Activated naive CD4-positive, alpha-beta T cell treated with Interleukin-2 at 50 U/mL for 16 hours (primary cell): ENCODE measurements around the gene MYO1B.
A peak's percentile ranks its signal among the peaks of the same experiment; 100 is the strongest.

Experiments
- DNase-seq: peaks from one replicate; pipeline ENCODE4 v3.0.0-alpha.2; 2020

The MYO1B gene

DNA sequence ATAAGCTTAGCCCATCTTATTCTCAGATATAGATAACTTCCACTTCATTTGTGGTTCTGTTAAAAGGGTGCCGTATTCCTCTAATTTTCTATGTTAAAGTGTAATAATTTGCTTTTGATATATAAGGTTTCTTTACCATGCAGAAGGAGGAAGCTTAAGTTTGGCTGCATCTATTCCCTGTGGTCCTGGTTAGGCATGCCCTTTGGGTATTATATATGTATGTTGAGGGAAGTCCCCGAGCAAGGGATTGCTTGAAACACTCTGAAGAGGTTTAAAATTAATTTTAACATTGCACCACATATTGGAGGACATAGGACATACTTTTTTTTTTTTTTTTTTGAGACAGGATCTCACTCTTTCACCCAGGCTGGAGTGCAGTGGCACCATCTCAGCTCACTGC, 16.9 kb upstream of the MYO1B start:
- DNase-seq = no peak

DNA sequence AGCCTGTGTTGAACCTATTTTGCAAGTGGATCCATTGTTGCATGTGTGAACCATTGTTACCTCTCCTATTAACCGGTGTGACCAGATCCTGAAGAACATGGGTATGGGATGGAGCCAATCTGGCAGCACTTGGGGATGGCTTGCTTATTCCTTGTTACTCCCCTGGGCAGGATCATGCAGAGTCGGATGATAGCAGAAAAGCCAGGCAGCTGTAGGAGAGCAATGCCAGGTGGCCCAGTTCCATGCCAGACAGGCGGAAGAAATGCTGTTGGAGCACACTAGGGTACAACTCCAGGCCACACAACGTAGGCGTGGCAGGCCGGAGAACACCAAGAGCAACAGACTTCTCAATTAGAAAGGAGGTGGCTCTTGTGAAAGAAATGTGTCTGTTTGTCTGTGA, 16.3 kb upstream of the MYO1B start:
- no peak for DNase-seq

DNA sequence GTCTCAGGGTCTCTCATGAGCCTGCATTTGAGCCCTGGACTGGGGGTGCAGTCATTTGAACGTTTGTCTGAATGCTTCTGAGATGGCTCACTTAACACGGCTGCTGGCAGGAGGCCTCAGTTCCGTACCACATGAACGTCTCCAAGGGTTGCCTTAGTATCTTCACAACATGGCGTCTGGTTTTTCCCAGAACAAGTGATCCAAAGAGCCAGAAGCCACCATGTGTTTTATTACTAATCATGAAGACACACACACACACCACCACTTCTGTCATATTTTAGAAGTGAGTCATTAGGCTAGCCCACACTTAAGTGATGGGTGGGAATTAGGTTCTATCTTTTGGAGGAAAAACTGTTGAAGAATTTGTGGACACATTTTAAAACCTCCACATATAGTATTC, 15.0 kb upstream of the MYO1B start:
- no peak for DNase-seq

DNA sequence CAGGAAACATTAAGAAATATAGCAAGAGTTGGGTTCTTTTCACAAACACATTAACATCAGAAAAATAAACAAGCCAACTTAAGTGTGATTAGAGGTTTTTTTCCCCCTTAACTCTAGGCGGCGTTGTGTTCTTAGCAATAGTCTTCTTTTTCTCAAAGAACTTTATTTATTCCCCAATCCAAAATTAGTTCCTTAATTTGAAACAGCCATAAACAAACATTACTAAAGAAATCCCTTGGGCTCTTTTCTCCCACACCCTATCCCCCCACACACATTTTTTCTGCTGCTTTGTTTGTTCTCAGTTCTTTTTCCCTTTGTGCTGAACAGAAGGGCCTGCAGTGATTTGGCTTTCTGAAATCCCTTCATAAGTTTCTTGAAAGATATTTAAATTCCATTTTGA, 13.2 kb upstream of the MYO1B start:
- no peak for DNase-seq

DNA sequence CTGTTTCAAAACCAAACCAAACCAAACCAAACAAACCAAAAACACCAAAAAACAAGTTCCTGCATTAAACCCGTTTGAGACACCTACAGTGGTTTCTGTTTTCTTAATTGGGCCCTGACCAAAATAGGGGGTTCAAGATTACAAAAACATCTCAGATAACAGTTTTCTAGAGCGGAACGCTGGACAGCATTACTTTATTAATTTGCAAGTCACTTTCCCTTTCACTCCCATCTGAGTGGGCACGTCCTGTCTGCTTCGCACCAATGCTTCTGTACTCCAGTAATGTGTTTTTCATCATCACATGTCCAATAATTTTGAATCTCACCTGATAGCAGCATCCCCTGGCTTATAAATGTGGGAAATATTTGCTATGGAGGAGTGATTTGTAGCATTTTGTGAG, 11.7 kb upstream of the MYO1B start:
- no peak for DNase-seq

DNA sequence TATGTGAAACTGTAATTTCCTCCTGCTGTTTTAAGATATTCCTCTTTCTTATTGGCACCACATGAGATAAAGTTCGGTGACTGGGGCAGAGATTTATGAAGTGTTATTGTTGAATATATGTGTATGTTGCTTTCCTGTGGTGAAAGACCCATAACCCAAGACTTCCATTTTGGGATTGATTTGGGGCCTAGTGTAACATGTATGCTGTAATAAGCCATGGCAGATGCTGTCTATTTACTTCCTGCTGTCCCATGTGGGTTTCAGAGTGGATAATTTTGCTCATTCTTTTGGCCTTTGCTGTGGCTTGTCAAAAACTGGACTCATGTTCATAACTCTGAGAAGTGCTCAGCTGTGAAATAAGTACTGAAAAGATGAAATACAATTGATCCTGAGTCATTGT, 10.8 kb upstream of the MYO1B start:
- no peak for DNase-seq

DNA sequence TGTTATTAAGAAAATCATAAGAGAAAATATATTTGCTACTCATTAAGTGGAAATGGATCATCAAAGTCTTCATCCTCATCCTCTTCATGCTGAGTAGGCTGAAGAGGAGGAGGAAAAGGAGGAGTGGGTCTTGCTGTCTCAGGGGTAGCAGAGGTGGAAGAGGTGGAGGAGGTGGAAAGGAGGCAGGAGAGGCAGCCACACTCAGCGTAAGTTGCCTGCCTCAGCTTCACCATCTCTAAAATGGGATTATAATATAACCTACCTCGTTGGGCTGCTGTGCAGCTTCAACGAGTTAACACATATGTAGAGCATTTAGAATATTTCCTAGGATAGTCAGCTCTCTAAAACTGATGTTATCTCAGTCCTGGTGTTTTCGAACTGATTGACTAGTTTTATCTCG, 4.3 kb upstream of the MYO1B start:
- no peak for DNase-seq

DNA sequence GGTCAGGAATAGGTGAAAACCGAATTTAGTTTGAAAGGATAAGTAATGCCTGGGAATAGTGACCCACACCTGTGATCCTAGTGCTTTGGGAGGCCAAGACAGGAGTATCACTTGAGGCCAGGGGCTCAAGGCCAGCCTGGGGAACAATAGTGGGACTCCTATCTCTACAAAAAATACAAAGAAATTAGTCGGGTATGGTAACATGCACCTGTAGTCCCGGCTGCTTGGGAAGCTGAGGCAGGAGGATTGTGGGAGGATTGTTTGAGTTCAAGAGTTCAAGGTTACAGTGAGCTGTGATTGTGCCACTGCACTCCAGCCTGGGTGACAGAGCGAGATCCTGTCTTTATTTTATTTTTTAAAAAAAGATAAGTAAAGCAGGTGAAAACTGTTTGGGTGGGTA, 3.8 kb upstream of the MYO1B start:
- no peak for DNase-seq

DNA sequence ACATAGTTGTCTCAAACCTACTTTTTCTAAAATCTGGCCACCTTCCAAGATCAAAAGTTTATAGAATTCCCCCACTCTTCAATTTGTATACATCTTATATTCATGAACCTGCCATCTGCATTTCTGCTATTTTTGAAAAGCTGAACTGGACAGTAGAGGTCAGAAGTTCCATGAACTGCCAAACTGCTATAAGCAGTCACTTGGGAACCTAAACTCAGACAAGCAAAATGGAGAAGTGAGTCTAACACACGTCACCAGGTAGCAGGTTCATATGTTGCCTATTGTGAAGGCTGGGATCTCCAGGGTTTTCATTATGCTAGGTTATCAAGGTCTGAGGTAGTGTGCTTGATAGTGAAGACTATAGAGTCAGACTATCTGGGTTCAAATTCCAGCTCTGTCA, 2.0 kb upstream of the MYO1B start:
- DNase-seq = no peak

DNA sequence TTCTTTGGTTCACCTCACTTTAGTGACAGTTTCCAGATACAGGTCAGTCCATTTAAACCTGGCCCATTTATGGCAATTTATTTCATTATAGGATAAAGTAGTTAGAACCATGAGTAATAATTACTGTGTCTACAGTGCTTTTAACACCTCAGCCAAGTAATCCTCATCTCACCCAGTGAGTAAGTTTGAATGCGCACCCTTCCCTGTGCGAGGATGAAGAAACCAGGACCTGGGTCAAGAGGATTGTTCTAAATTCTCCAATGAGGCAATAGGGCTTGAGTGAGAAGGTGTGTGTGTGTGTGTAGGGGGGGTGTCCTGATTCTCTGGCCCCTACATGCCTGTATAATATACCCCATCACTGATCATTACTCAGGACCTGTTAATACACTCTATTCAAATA, 854 bp upstream of the MYO1B start:
- no peak for DNase-seq

DNA sequence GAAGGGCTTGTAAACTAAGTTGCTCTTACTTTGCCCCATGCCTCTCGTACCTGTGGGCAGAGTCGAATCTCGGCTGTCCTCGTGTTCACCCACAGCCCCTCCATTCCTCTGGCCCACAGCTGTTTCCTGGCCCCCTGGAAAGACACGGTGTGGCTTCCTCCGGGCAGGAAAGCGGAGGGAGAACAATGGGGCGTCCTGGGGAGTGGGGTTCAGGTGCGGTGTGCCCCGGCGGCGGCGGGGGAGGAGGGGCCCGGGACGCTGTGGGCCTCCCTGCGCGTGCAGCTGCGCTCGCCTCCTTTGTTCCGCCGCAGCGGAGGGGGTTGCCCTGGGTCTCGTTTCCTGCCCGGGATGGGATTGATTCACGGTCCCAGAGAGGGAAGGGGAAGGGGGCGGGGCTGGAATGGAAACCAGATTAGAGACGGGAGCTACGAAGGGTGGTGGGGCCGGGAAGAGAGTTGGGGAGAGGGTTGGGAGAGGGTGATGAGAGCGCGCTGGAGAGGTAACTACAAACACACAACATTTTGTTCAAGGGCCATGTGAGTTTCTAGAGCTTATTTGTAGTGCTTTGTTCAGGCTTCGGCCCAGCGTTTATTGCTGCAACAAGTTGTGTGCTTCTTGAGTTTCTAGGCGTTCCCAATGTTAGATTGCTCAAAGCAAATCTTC, 796 bp downstream of the MYO1B start:
- DNase-seq = peak; percentile 22

DNA sequence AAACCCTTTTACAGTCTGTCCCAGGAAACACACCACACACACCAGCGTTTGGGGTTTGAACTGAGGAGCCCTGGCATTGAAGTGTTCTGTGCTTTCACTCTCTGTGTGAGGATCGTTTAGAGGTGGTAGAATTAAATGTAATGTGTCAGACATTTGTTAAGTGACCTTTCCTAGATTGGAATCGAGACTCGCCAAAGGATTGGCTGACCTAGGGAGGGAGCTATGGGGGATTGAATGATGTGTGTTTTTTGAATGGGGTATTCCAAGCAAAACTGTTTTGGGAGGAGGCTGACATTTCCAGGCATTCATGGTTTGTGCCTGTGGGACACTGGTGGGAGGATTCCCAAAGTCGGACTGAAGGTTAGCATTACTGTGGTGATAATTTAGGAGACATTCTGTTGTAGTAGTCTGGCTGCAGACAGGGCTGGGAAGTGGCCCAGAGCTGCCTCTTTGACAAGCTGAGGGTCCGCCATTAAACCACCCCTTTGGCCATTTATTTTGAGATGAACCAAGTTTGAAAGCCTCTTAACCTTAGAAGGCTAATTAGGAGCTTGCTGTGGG, 1.7 kb downstream of the MYO1B start:
- no peak for DNase-seq

DNA sequence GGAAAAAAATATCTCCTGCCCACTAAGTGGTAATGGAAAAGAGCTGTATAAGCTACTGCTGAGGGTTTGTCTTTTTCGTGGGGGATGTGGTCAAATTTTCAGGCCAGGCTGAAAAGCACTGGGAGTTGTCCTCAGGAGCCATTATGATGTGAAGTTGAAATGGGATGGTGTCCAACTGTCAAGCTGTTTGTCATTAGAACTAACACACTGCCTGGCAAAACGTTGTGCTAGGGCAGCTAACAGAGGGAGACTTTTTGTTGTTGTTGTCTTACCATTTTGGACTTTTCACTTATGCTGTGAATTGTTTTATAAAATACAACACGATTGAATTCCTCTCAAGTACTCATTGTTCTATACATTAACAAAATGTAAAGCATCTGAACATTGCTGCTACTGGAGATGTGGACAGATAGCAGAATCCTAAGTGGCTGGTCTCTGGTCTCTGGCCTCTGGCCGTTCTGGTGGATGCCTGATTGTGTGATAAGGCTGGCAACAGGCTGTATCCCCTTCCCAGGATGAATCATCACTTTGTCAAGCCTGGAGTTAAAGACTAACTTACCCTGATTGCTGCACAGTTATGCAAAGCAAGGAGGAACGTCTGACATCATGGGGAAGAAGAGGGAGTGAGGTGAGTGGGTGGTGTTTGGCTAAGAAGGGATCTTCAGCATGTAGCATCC, 2.3 kb downstream of the MYO1B start:
- DNase-seq = no peak

DNA sequence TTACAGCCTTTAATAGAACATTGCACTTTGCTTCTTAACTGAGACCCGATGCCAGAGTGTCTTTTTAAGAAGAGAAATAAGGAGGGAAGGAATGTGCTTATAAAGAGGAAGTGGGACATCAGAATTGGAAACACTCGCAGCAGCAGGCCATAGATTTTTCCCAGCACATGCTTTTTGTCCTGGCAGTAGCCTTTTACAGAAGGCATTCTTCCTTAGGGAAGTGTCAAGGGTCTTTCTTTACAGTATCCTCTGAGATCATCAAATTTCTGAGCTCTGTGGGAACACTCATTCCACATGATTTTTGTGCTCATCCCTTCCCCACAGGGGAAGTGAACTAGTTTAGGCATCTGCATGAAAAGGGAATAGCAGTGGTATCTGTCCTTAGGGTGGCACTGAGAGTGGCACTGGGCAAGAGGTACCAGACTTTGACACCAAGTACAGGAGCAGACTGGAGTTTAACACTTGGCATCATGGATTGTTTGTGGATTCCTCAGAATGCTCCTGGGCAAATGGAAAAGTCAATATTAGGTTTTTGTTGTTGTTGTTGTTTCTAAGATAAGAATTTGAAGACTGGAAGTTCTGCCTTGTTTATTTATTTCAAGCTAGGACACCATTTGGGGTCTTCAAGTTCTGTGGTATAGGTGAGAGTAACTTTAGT, 4.1 kb downstream of the MYO1B start:
- no peak for DNase-seq

DNA sequence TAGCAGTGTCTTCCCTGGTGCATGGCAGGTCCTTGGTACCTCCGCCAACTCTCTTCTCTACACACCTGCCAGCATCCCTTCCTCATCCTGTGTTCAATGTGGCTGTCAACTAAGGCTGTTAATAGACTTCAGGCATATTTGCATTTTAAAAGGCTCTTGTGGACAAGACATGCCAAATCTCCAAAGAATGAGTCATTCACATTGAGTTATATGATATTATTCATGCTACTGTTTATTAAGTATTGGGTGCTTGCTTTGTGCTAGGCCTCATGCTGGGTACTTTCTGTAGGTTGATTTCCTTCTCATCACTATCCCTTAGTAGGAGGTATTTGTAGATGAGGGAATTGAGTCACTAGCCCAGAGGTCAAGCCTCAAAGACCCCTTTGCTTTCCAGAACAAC, 5.2 kb downstream of the MYO1B start:
- no peak for DNase-seq

DNA sequence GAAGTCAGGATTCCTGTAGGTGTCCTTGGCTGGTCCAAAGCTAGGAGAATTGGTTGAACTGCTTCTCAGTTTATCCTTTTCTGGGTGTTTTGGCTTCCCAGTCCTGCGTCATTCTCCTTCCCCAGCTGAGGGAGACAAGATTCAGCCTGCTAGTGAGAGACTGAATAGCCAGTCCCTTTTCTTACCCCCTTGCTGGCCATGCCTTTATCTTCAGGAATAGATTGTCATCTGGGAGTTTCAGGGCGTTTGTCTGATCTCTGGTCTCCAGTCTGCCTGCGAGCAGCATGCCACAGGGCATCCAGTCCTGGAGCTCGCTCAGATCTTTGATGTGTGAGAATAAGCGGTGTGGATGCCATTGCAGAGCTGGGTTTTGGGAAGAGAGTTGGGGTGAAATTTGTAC, 5.8 kb downstream of the MYO1B start:
- no peak for DNase-seq

DNA sequence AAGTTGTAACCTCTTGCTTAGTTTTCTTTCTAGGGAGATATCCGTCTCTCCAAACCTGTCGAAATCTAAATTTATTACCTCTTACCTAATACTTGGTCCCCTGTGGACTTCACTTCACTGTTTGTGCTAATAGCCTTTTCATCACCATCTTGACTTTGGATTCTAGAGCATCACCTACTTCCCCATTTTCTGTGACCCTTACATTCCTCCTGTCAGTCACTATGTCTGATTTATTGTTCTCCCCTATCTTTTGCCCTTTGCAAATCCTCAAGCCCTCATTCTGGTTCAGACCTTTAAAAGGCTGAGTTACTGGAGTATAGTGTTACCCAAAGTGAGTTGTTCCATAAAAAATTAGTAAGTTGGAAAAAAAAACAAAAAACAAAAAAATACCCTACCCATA, 7.5 kb downstream of the MYO1B start:
- no peak for DNase-seq

DNA sequence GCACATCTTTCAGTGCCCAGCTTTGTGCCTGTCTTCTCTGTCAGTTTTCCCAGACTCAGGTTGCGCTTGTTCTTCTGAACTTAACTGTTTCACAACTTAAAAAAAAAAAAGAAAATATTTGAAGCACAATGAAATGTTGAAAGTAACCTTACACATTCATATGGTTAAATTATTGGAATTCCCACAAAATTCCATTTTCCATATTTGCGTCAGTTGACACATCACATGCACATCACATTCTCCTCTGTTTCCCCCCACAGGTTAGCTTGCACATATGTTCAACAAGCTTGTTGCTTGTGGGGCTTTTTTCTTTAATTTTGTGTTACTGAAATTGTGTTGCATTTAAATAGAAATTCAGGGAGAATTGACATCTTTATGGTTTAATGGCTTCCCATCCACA, 8.3 kb downstream of the MYO1B start:
- no peak for DNase-seq

DNA sequence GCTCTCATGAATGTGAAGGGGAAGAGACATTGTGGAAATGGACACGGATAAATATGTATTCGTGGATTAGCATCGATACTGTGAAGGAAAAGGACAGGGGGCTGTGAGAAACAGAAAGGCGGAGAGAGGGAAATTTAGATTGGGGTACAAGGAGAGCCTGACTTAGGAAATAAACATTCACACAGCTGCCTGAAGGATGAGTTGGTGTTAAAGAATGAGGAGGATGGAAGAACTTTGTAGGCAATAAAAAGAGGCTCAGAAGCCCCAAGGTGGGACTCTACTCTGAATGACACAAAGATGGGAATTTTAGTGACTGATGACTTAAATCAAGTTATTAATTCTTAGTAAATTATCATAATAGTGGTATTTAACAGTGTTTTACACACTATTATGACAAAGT, 10.1 kb downstream of the MYO1B start:
- no peak for DNase-seq

DNA sequence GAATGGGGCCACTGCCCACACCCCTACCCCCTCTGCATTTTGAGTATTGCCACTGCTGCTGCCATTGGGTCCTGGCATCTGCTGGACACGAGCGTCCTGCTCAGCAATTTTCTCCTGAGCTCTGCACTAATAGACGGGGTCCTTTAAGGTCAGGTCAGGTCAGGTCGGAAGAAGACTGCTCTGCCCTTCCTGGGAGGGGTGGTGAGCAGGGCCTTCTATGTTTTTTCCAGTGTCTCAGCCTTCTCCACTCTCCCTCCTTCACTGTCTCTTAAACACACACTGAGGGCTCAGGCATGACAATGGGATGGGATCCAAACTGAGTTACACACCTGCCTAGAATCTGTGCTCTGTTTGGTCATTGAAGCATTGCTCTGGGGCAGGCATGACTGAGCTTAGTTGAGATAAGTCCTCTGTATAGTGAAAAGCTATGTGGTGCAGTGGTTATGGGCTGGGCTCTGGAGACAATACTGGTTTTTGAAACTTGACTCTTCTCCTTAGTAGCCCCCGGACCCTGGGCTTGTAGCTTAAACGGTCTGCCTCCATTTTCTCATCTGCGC, 10.6 kb downstream of the MYO1B start:
- no peak for DNase-seq

DNA sequence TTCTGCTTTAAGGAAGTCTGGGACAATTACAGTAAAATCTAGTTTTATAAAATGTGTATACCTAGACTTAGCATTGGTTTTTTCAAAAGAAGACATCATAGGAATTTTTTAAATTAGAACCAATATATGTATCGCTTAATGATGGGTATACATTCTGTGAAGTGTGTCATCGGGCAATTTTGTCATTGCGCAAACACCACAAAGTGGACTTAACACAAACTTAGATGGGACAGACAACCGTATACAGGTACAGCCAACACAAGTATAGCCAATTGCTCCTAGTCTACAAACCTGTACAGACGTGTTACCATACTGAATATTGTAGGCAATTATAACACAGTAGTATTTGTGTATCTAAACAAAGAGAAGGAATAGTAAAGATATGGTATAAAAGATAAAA, 12.7 kb downstream of the MYO1B start:
- no peak for DNase-seq

DNA sequence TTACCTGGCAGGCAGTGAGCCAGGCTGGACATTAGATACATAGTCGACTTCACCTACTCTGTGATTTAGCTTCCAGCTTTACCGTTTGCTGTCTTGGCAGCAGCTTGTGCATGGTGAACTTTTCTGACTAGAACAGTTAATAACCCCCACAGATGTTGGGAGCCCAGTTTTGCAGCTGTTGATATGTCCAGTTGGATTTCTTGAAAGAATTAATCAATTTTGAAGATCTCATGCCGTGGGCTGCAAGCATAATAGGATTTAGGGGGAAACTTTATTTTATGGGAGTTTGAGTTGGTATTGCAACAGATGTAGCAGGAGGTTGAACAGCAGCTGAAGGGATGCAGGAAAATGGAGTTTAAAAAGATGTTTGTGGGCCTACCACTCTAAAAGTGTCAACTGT, 13.8 kb downstream of the MYO1B start:
- DNase-seq = no peak

DNA sequence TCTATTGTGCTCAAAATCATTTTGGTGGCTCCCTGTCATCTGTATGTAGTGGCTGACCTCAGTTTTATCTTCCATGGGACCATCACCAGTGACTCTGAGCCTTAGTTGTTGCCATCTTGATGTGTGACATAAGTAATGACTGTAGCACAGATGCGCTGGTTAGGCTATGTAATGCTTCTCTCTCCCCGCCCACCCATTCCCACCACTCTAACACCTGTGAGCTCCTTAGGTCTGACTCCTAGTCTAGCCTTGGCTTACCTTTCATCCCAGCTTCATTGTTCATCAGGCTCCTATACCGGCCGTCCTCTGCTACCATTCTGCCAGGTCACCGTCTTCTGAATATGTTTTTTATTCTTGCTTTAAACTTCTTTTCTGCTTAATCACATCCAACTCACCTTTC, 17.2 kb downstream of the MYO1B start:
- DNase-seq = no peak

DNA sequence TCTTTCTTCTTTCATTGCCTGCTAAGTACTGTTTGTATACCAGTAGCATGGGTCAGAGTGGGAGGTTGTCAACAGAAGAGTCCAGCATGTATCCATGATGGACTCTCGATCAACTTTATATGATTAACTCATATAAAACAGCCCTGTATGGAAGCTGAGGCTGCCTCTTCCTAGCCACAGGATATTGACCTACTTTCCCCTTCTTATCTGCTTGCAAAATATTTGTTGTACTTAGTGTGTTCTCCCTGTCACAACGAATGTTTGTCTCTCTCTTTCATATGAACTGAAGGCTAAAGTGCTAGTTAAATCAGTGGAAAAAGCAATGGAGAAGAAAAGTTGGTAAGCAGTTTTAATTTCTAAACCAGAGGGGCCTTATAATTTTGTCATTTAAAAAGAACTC, 17.8 kb downstream of the MYO1B start:
- DNase-seq = no peak
